GM12878 (cell line): ENCODE data around the gene RAP1GDS1. TPM values are rescaled to one million over a fixed set of nuclear protein-coding genes. Genes with fewer than 3 reads are reported as not detected.
A peak's percentile ranks its signal among the peaks of the same experiment; 100 is the strongest.

Experiments used
- ATAC-seq: fragments of 200-7000 bp; cut with Tn5 transposase; 3 replicates; pipeline ENCODE4 v1.9.1; 2020; ENCODE audit warnings: mild to moderate bottlenecking, moderate library complexity
- BruUV-seq: library from RNA; stranded (reverse); fragments of 400-500 nt; replicated peaks from 2 replicates; lab custom pipeline; 2021; lab: Mats Ljungman, UMichigan
- CTCF ChIA-PET: fragments of 300-600 bp; sonication (Branson Sonifier 250); formaldehyde crosslinking; extraction: SDS; loops from one replicate; lab custom pipeline; 2021; ENCODE audit warnings: inconsistent platforms; lab: Yijun Ruan, JAX
- POLR2A ChIA-PET: fragments of 350-600 bp; formaldehyde crosslinking; extraction: SDS; loops from one replicate; lab custom pipeline; 2021; ENCODE audit warnings: inconsistent platforms; lab: Charles Lee
- RAD21 ChIA-PET: fragments of 300-600 bp; sonication (Branson Sonifier 250); formaldehyde crosslinking; loops from one replicate; lab custom pipeline; 2023; ENCODE audit warnings: antibody characterized with exemption; ENCODE audit not compliant: unreplicated experiment; lab: Charles Lee
- SMC1A ChIA-PET: fragments of 300-600 bp; sonication (Branson Sonifier 250); formaldehyde crosslinking; loops from one replicate; lab custom pipeline; 2023; ENCODE audit not compliant: unreplicated experiment, uncharacterized antibody; lab: Charles Lee
- DNase-seq: peaks from one replicate; pipeline ENCODE4 v3.0.0-alpha.2; 2011; ENCODE audit warnings: low read depth, low spot score
- FAIRE-seq: peaks from 3 replicates; lab custom pipeline; 2011; peaks lifted over from hg19 to GRCh38; lab: Jason Lieb, UNC
- H2AFZ ChIP-seq: 2 replicates; pipeline ENCODE4 v1.6.0; 2011; ENCODE audit warnings: low read depth, low read length, control low read depth; ENCODE audit not compliant: control insufficient read depth
- H3K27ac ChIP-seq: 2 replicates; pipeline ENCODE4 v1.5.1; 2011; ENCODE audit warnings: control low read depth; ENCODE audit not compliant: control insufficient read depth, insufficient read depth
- H3K27me3 ChIP-seq, 2 experiments: replicated peaks in 1 of 2; 2 replicates each; pipeline versions ENCODE4 v1.6.0 to v1.6.1; 2011; ENCODE audit warnings: low read length in 1 of 2; ENCODE audit not compliant: control insufficient read depth in 2 of 2, insufficient read depth in 2 of 2
- H3K36me3 ChIP-seq, 2 experiments: 2 replicates each; pipeline ENCODE4 v1.5.1; 2011; ENCODE audit warnings: low read length in 1 of 2; ENCODE audit not compliant: control insufficient read depth in 2 of 2, insufficient read depth in 2 of 2
- H3K4me1 ChIP-seq: 2 replicates; pipeline ENCODE4 v1.6.1; 2011; ENCODE audit warnings: mild to moderate bottlenecking, low read length, moderate library complexity, mixed read lengths; ENCODE audit not compliant: control insufficient read depth, insufficient read depth
- H3K4me2 ChIP-seq: 2 replicates; pipeline ENCODE4 v1.6.0; 2011; ENCODE audit warnings: control low read depth; ENCODE audit not compliant: control insufficient read depth, insufficient read depth
- H3K4me3 ChIP-seq: fragments of 200-600 bp; sonication (generic); 2 replicates; pipeline ENCODE4 v1.5.1; 2016
- H3K79me2 ChIP-seq: 2 replicates; pipeline ENCODE4 v1.6.0; 2011; ENCODE audit warnings: low read length; ENCODE audit not compliant: control insufficient read depth, insufficient read depth
- H3K9ac ChIP-seq: 2 replicates; pipeline ENCODE4 v1.8.0; 2011; ENCODE audit warnings: low read length, control low read depth, mixed read lengths; ENCODE audit not compliant: control insufficient read depth, insufficient read depth
- H3K9me3 ChIP-seq: replicated peaks from 3 replicates; pipeline ENCODE4 v1.5.1; 2011; ENCODE audit warnings: mild to moderate bottlenecking, low read length; ENCODE audit not compliant: control insufficient read depth, insufficient read depth
- H4K20me1 ChIP-seq: 2 replicates; pipeline ENCODE4 v1.6.0; 2011; ENCODE audit not compliant: control insufficient read depth, insufficient read depth
- ATF7 ChIP-seq: fragments of 450-650 bp; IDR thresholded peaks from 2 replicates; pipeline ENCODE4 v1.6.1; 2016; ENCODE audit warnings: low read depth, mild to moderate bottlenecking
- BHLHE40 ChIP-seq, 2 experiments: fragments of 450-650 bp in 1 of 2; IDR thresholded peaks; 2 replicates each; pipeline ENCODE4 v1.6.1; 2011 to 2017; ENCODE audit warnings: low read depth in 2 of 2, borderline replicate concordance in 1 of 2, improper control_type of control experiment in 1 of 2, low read length in 1 of 2, mild to moderate bottlenecking in 1 of 2
- FOXM1 ChIP-seq: IDR thresholded peaks from 2 replicates; pipeline ENCODE4 v1.6.1; 2012; ENCODE audit warnings: low read depth, mild to moderate bottlenecking, inconsistent platforms, low read length, moderate library complexity
- HDAC6 ChIP-seq: fragments of 200-600 bp; sonication (generic); IDR thresholded peaks from one replicate; pipeline ENCODE4 v1.8.0; 2017; ENCODE audit warnings: antibody characterized with exemption; ENCODE audit not compliant: unreplicated experiment
- POLR2A ChIP-seq: IDR thresholded peaks from 2 replicates; pipeline ENCODE4 v1.6.1; 2011; ENCODE audit warnings: low read depth, mild to moderate bottlenecking, low read length
- SIN3A ChIP-seq: IDR thresholded peaks from 2 replicates; pipeline ENCODE4 v1.6.1; 2012; ENCODE audit warnings: low read depth, low read length, improper control_type of control experiment
- YY1 ChIP-seq: IDR thresholded peaks from 2 replicates; pipeline ENCODE4 v1.6.1; 2011; ENCODE audit warnings: low read depth, mild to moderate bottlenecking, low read length
- ZNF622 ChIP-seq: fragments of 450-650 bp; IDR thresholded peaks from 2 replicates; pipeline ENCODE4 v1.6.1; 2017; ENCODE audit warnings: mild to moderate bottlenecking, inconsistent platforms
- WGBS: methylation state at CpG from one replicate; pipeline ENCODE4 v1.1.6; 2016; ENCODE audit warnings: low lambda C conversion rate; ENCODE audit not compliant: insufficient replicate concordance, insufficient coverage; ENCODE audit errors: missing lambda C conversion rate; 5-methylcytosine and 5-hydroxymethylcytosine counted together
- in situ Hi-C: fragments of 300-500 bp; cut with MboI; formaldehyde crosslinking; loops from 9 replicates; pipeline ENCODE4 v1.14.3; 2018; ENCODE audit warnings: mixed read lengths
- intact Hi-C: fragments of 100-400 bp; cut with micrococcal nuclease; formaldehyde crosslinking; loops from one replicate; pipeline ENCODE4 v1.14.2; 2022; ENCODE audit not compliant: unreplicated experiment
- polyA plus RNA-seq, 11 experiments: library from polyadenylated mRNA; depleted of rRNA in 4 of 11; unstranded in 6 of 11; stranded (reverse) in 5 of 11; fragments of >200 nt; fragmentation: Nextera tagmentation in 4 of 11; fragmentation: Illumina TruSeq in 1 of 11; extraction: Ambion mirVana in 4 of 11; extraction: Trizol in 1 of 11; gene quantifications; 1 replicate in 1 of 11; 2 replicates in 10 of 11; pipeline versions ENCODE4 v1.2.1 to v1.2.3, GENCODE V29; 2011 to 2016; ENCODE audit warnings: inconsistent platforms in 2 of 11, missing spikeins in 2 of 11, low read depth in 1 of 11
- total RNA-seq, 4 experiments: library from RNA; depleted of rRNA in 3 of 4; stranded (reverse); fragments of >200 nt in 3 of 4; fragmentation: Illumina TruSeq in 1 of 4; extraction: Trizol in 1 of 4; gene quantifications; 2 replicates each; pipeline versions ENCODE4 v1.2.1 to v1.2.3, GENCODE V29; 2013 to 2021
- TF ChIP-seq, protein P1 (sequence below): IDR thresholded peaks from 2 replicates; pipeline ENCODE4 v1.6.1; 2012; ENCODE audit warnings: improper control_type of control experiment, low read depth, low read length; ENCODE audit not compliant: insufficient replicate concordance

The RAP1GDS1 gene
- total and polyA plus RNA-seq, 10 of the 15 experiments (the other 5 are each of a cell fraction or from before 2014, with no cell fraction given) = 12.0 to 30.5 (median 20.7) TPM

DNA sequence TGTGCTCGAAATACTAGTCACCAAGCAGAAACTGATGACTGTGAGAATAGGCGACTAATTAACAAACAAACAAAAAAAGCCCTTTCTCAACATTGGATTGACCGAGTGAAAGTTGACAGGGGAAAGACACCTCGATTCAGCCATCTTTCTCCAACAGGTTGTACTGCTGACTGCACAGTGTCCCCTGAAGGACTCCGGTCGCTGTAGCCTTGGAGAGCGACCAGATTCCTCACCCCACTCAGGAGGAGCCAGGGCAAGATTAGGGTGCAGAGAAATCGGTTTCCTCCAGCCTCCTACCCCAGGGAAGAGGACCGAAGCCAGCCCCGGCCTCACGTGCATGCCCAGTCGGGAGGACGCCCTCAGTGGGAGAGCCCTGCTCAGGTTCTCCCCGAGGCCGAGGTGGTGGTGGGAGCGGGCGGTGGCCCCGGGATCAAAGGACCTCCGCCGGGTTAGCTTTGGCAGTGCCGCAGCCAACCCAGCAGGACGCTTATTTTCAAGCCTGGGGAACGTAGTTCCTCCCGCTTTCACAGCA, 1.1 kb upstream of the RAP1GDS1 start:
- ATAC-seq (peak; percentile 42), FAIRE-seq (no peak), DNase-seq (no peak)
- H4K20me1 ChIP-seq = no peaks in the 10 kb centered on the region
- in situ Hi-C loops (loop anchor here (10.0 kb wide), 1 partner anchor 665 kb away; the partner anchor contains the start of gene EIF4E), intact Hi-C loops (loop anchor here (2.0 to 10.0 kb wide), 5 partner anchors 55 to 1142 kb away; partner anchors contain the start of gene STPG2)
- H3K79me2 ChIP-seq = peaks cover 25% of the 10 kb centered on the region
- H3K27ac ChIP-seq = peak overlapping the region; percentile 91
- no TSS peak for BruUV-seq
- 2% methylated on average over 24 of the region's 24 CpGs for WGBS
- SMC1A ChIA-PET = interaction anchor here (0.9 to 1.2 kb wide), 2 partner anchors 29 to 57 kb away, joined by 3 read pairs; no protein-coding TSS in a partner anchor
- CTCF ChIA-PET = no interaction called here
- H3K27me3 ChIP-seq = no peaks in the 10 kb centered on the region
- peak overlapping the region; percentile 88 for H2AFZ ChIP-seq
- no peaks in the 10 kb centered on the region for H3K4me1 ChIP-seq
- TF ChIP-seq POLR2A (0 out of 2 replicates have a peak, but pooled peaks have one; percentile 8), ATF7 (0 out of 2 replicates have a peak, but pooled peaks have one; percentile 9), YY1 (peak; percentile 53), HDAC6 (no peak), FOXM1 (no peak), SIN3A (0 out of 2 replicates have a peak, but pooled peaks have one; percentile 7), BHLHE40 (IDR thresholded peaks at IDR 0.05; ENCODE audit: borderline replicate concordance in 1 of 2, low read depth in 2 of 2, low read length in 1 of 2) (peak; percentile 71 to 91), ZNF622 (no peak)
- TF ChIP-seq, protein P1, sequence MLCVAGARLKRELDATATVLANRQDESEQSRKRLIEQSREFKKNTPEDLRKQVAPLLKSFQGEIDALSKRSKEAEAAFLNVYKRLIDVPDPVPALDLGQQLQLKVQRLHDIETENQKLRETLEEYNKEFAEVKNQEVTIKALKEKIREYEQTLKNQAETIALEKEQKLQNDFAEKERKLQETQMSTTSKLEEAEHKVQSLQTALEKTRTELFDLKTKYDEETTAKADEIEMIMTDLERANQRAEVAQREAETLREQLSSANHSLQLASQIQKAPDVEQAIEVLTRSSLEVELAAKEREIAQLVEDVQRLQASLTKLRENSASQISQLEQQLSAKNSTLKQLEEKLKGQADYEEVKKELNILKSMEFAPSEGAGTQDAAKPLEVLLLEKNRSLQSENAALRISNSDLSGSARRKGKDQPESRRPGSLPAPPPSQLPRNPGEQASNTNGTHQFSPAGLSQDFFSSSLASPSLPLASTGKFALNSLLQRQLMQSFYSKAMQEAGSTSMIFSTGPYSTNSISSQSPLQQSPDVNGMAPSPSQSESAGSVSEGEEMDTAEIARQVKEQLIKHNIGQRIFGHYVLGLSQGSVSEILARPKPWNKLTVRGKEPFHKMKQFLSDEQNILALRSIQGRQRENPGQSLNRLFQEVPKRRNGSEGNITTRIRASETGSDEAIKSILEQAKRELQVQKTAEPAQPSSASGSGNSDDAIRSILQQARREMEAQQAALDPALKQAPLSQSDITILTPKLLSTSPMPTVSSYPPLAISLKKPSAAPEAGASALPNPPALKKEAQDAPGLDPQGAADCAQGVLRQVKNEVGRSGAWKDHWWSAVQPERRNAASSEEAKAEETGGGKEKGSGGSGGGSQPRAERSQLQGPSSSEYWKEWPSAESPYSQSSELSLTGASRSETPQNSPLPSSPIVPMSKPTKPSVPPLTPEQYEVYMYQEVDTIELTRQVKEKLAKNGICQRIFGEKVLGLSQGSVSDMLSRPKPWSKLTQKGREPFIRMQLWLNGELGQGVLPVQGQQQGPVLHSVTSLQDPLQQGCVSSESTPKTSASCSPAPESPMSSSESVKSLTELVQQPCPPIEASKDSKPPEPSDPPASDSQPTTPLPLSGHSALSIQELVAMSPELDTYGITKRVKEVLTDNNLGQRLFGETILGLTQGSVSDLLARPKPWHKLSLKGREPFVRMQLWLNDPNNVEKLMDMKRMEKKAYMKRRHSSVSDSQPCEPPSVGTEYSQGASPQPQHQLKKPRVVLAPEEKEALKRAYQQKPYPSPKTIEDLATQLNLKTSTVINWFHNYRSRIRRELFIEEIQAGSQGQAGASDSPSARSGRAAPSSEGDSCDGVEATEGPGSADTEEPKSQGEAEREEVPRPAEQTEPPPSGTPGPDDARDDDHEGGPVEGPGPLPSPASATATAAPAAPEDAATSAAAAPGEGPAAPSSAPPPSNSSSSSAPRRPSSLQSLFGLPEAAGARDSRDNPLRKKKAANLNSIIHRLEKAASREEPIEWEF = no peak
- no peaks in the 10 kb centered on the region for H3K36me3 ChIP-seq
- RAD21 ChIA-PET = interaction anchor here (1.0 to 3.1 kb wide), 4 partner anchors 13 to 223 kb away, joined by 3 to 16 read pairs (median 3); no protein-coding TSS in a partner anchor
- POLR2A ChIA-PET = interaction anchor here (0.6 to 1.9 kb wide), 4 partner anchors 11 to 828 kb away, joined by 3 to 6 read pairs (median 3); partner anchors contain the start of gene ADH5
- H3K4me2 ChIP-seq = peak overlapping the region; percentile 60
- peak overlapping the region; percentile 95 for H3K9ac ChIP-seq
- peak overlapping the region; percentile 98 for H3K4me3 ChIP-seq
- no peaks in the 10 kb centered on the region for H3K9me3 ChIP-seq
